HG03103 (cell line): Measurements from ENCODE around the gene DISP2.

Source experiments
- ATAC-seq: cut with Tn5 transposase; IDR thresholded peaks from one replicate; pipeline ENCODE4 v1.9.1; 2021; ENCODE audit warnings: low read depth; ENCODE audit not compliant: unreplicated experiment

Gene DISP2

GRCh38 chr15:40415226-40415625 is 57.2 kb downstream of the DISP2 start:
- no peak for ATAC-seq

GRCh38 chr15:40416056-40416455 is 58.0 kb downstream of the DISP2 start:
- no peak for ATAC-seq

- ATAC-seq: no peak
Observed at GRCh38 chr15:40418126-40418525, 60.1 kb downstream of the DISP2 start.

DNA sequence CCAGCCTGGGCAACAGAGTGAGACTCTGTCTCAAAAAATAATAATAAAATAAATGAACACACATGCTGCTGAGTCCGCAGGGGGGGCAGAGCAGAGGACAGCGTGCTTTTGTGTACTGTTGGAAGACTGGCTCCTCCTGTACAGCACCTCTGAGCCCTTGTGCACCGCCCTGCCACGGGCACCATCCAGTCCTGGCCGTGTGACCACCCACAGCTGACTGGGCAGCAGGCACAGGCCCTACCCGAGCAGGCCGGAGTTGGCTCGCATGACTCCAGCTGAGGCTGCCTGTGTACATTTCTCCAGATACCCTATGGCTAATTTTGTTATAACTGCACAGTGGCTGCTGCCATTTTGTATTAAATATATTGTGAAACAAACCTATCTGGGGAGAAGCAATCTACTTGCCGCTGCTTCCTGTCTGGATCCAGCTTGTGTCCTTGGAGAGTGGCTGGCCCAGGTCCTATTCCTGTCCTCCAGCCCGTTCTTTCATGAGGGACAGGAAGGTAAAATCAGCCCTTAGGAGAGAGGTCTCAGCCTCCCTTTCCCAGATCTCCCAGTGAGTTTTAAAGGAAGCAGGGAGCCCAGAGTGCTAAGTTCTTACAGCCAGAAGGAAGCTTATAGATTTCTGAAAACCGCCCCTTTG is 62.2 kb downstream of the DISP2 start:
- ATAC-seq: no peak

- no peak for ATAC-seq
Observed at GRCh38 chr15:40420793-40421192, 62.8 kb downstream of the DISP2 start.

- ATAC-seq: no peak
Observed at GRCh38 chr15:40421246-40422157, 63.5 kb downstream of the DISP2 start.

DNA sequence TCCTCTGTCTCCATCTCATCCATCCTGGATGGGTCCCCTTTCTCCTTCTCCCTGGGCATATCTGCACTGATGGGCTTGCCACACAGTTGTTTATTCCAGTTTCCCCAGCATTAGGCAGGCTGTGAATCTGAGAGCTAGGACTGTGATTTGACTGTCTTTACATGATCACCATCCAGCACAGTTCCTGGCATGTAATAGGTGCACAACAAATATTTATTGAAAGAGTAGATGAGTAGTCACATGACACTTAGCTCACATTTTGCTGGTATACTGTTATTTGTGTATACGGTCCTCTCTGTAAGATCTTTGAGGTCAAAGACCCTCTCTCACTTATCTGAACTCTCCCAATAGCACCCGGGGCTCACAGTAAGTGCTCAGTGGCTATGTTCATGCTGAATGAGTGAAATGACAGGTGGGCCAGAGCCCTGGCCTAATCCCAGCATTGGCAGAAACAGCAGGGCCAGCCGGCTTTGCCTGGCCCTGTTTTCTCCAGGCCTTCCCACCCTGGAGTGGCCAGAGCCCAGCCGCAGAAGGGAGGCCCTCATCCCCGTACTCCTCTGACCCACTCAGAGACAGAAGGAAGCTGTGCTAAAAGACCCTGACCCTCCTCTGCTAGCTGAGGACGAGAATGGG is 66.6 kb downstream of the DISP2 start:
- no peak for ATAC-seq

GRCh38 chr15:40425681-40426080 is 67.7 kb downstream of the DISP2 start:
- no peak for ATAC-seq

DNA sequence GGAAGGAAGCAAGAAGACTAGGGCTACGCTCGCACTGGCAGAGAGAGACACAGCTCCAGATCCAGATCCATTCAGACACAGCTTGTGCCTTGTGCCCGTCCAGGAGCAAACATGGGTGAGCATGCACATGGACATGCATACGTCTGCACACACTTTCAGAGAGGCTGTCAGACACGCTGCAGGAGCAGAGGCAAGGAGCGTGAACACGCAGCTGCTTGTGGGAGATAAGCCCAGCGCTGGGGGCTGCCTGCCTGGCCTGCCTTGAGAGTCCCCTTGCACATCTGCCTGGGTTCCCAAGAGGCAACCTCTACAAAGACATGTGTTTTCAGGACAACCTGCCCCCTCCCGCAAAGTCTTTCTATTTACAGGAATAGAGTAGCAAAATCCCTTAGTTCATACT is 69.2 kb downstream of the DISP2 start:
- no peak for ATAC-seq

GRCh38 chr15:40428185-40428584 is 70.2 kb downstream of the DISP2 start:
- no peak for ATAC-seq
